RWPE2 (cell line): ENCODE measurements around the gene HNRNPU.

Source experiments
- ATAC-seq: fragments of 200-7000 bp; cut with Tn5 transposase; 3 replicates; pipeline ENCODE4 v1.9.1; 2021; ENCODE audit warnings: low read depth
- DNase-seq: peaks from one replicate; pipeline ENCODE4 v3.0.0-alpha.2; 2020; ENCODE audit warnings: low spot score
- H3K27ac ChIP-seq: fragments of 450-650 bp; 2 replicates; pipeline ENCODE4 v1.5.1; 2017; ENCODE audit warnings: mild to moderate bottlenecking; ENCODE audit not compliant: poor library complexity, severe bottlenecking
- H3K27me3 ChIP-seq: fragments of 250-450 bp; sonication (Bioruptor Pico); 2 replicates; pipeline ENCODE4 v1.5.1; 2021; ENCODE audit warnings: mild to moderate bottlenecking, moderate library complexity; ENCODE audit not compliant: insufficient read depth, poor library complexity, severe bottlenecking
- H3K36me3 ChIP-seq: fragments of 250-450 bp; sonication (Bioruptor Pico); 2 replicates; pipeline ENCODE4 v1.5.1; 2020; ENCODE audit warnings: low read depth, mild to moderate bottlenecking, moderate library complexity
- H3K4me1 ChIP-seq: fragments of 250-450 bp; sonication (Bioruptor Pico); 2 replicates; pipeline ENCODE4 v1.5.1; 2021; ENCODE audit warnings: mild to moderate bottlenecking, moderate library complexity; ENCODE audit not compliant: insufficient read depth, poor library complexity, severe bottlenecking
- H3K4me3 ChIP-seq: fragments of 250-450 bp; sonication (Bioruptor Pico); 2 replicates; pipeline ENCODE4 v1.5.1; 2021; ENCODE audit warnings: mild to moderate bottlenecking, moderate library complexity; ENCODE audit not compliant: severe bottlenecking
- H3K9me3 ChIP-seq: fragments of 250-450 bp; sonication (Bioruptor Pico); 2 replicates; pipeline ENCODE4 v1.5.1; 2021; ENCODE audit warnings: mild to moderate bottlenecking, moderate library complexity; ENCODE audit not compliant: severe bottlenecking
- CTCF ChIP-seq: fragments of 450-650 bp; IDR thresholded peaks from one replicate; pipeline ENCODE4 v1.5.1; 2017; ENCODE audit warnings: mild to moderate bottlenecking, moderate library complexity; ENCODE audit not compliant: poor library complexity, severe bottlenecking

The HNRNPU gene

GRCh38 chr1:244861683-244862082 is 2.7 kb downstream of the HNRNPU start:
- ATAC-seq (no peak), DNase-seq (no peak)
- no peak for TF ChIP-seq CTCF
- no peak overlapping the region for H3K27ac ChIP-seq
- H3K27me3 ChIP-seq = no peaks in the 10 kb centered on the region
- H3K4me3 ChIP-seq = peak overlapping the region; percentile 81
- H3K9me3 ChIP-seq = no peaks in the 10 kb centered on the region
- H3K4me1 ChIP-seq = peaks cover 13% of the 10 kb centered on the region
- peaks cover 66% of the 10 kb centered on the region for H3K36me3 ChIP-seq

GRCh38 chr1:244860914-244861610 is 3.3 kb downstream of the HNRNPU start:
- Histone ChIP-seq H3K4me1 (peaks cover 13% of the 10 kb centered on the region), H3K27me3 (no peaks in the 10 kb centered on the region), H3K9me3 (no peaks in the 10 kb centered on the region), H3K36me3 (peaks cover 73% of the 10 kb centered on the region), H3K27ac (no peak overlapping the region), H3K4me3 (peak overlapping the region; percentile 81)
- no peak for DNase-seq
- no peak for TF ChIP-seq CTCF
- no peak for ATAC-seq

- DNase-seq (no peak), ATAC-seq (no peak)
- Histone ChIP-seq H3K36me3 (peaks cover 82% of the 10 kb centered on the region), H3K4me3 (no peak overlapping the region), H3K27me3 (no peaks in the 10 kb centered on the region), H3K9me3 (no peaks in the 10 kb centered on the region), H3K4me1 (peaks cover 8% of the 10 kb centered on the region), H3K27ac (no peak overlapping the region)
- TF ChIP-seq CTCF = no peak
Observed at GRCh38 chr1:244860078-244860477, 4.3 kb downstream of the HNRNPU start.

GRCh38 chr1:244858357-244858756 is 6.0 kb downstream of the HNRNPU start:
- no peak overlapping the region for H3K27ac ChIP-seq

More at GRCh38 chr1:244858357-244858756, 6.0 kb downstream of the HNRNPU start:
- Histone ChIP-seq H3K4me3 (no peak overlapping the region), H3K9me3 (no peaks in the 10 kb centered on the region), H3K27me3 (no peaks in the 10 kb centered on the region), H3K4me1 (peaks cover 6% of the 10 kb centered on the region), H3K36me3 (peaks cover 95% of the 10 kb centered on the region)
- ATAC-seq = no peak
- DNase-seq = no peak
- no peak for TF ChIP-seq CTCF
